DMS114 treated with DMSO at 0.1 percent for 48 hours (cell line): Measurements from ENCODE around the gene SLC24A5.

Experiments
- DNase-seq: peaks from one replicate; lab custom pipeline; 2025; ENCODE audit not compliant: unreplicated experiment; lab: John Stamatoyannopoulos, UW

The SLC24A5 gene

DNA sequence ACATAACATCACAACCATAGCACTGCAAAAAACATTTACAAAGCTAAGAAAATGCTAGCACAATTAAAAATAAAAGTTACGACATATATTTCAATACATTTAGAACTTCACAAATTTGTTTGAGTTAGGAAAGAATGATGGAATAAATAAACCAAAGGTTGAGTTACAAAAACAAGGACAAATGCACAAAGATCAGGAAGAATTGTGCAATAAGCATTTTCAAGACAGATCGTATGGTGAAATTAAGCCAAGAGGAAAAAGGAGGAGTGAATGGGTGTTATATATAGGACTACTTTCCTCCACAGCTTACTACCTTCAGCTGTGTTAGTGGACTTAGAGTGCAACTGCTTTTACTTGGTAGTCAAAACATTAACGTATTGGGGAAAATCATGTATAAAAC, 64.7 kb downstream of the SLC24A5 start:
- no peak for DNase-seq

DNA sequence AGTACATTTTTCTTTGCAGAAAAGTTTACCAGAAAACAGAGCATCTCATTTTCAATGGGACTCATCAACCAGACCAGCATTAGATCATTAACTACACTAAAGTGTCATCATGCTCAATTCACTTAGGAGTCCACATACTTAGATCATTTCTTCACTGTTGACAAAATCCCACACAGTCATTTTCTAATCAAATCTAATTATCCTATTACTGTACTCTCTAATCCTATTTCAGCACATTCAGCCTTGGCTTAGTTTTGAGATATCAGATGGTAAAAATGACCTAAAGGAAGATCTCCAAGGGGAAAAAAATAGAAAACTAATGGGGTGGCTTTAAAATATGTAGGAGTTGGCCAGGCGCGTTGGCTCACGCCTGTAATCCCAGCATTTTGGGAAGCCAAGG, 65.5 kb downstream of the SLC24A5 start:
- no peak for DNase-seq

- no peak for DNase-seq
Observed at GRCh38 chr15:48190932-48191573, 70.3 kb downstream of the SLC24A5 start.

GRCh38 chr15:48191574-48192225, 70.9 kb downstream of the SLC24A5 start, which contains the start of gene CTXN2:
TSS of gene CTXN2 (plus strand) at chr15:48191665. CDS start at chr15:48201301, 9,636 bp downstream.
- DNase-seq: no peak
